ENCODE measurements around the gene SPACA7. TPM values are rescaled to one million over a fixed set of nuclear protein-coding genes. Genes with fewer than 3 reads are reported as not detected.

SPACA7 gene
- total and polyA plus RNA-seq, 10 of the 15 experiments (the other 5 are each of a cell fraction or from before 2014, with no cell fraction given) = not detected

GRCh38 chr13:112457485-112457884 lies 81.3 kb downstream of the SPACA7 start:
- no peak overlapping the region for H3K27ac ChIP-seq (ENCODE audit: control insufficient read depth, insufficient read depth)
- H3K27me3 ChIP-seq (replicated peaks in 1 of 2; ENCODE audit: control insufficient read depth in 2 of 2, insufficient read depth in 2 of 2, low read length in 1 of 2) = no peaks in the 10 kb centered on the region
- no peaks in the 10 kb centered on the region for H3K4me1 ChIP-seq (ENCODE audit: control insufficient read depth, insufficient read depth, low read length)
- H4K20me1 ChIP-seq (ENCODE audit: control insufficient read depth, insufficient read depth) = no peaks in the 10 kb centered on the region
- H3K36me3 ChIP-seq (ENCODE audit: control insufficient read depth in 2 of 2, insufficient read depth in 2 of 2, low read length in 1 of 2) = no peaks in the 10 kb centered on the region
- TF ChIP-seq USF2 (IDR thresholded peaks at IDR 0.05; ENCODE audit: borderline replicate concordance, low read depth, low read length) = no peak
- TF ChIP-seq KDM1A (IDR thresholded peaks at IDR 0.05; ENCODE audit: borderline replicate concordance) = no peak
- TF ChIP-seq ZNF592 (IDR thresholded peaks at IDR 0.05) = no peak
- no peak for TF ChIP-seq NKRF (conservative IDR thresholded peaks at IDR 0.05)
- no peak for TF ChIP-seq RELB (IDR thresholded peaks at IDR 0.05; ENCODE audit: low read depth)
- TF ChIP-seq E2F4 (IDR thresholded peaks at IDR 0.05; ENCODE audit: low read depth, low read length) = no peak
- TF ChIP-seq ZNF274 (IDR thresholded peaks at IDR 0.05; ENCODE audit: insufficient read depth, insufficient read length) = no peak
- no peak for TF ChIP-seq SIX5 (IDR thresholded peaks at IDR 0.05; ENCODE audit: low read depth, low read length, severe bottlenecking)
- no peak for TF ChIP-seq HDGF (IDR thresholded peaks at IDR 0.05)
- no peak for TF ChIP-seq PML (IDR thresholded peaks at IDR 0.05; ENCODE audit: low read length)
- no peak for TF ChIP-seq RELA (IDR thresholded peaks at IDR 0.05; ENCODE audit: borderline replicate concordance, partially characterized antibody)
- no peak for TF ChIP-seq RUNX3 (IDR thresholded peaks at IDR 0.05; ENCODE audit: low read length)
- no peak for TF ChIP-seq GATAD2B (conservative IDR thresholded peaks at IDR 0.05; ENCODE audit: low read depth)
- TF ChIP-seq HDAC6 (IDR thresholded peaks at IDR 0.05; ENCODE audit: unreplicated experiment) = no peak
- no peak for TF ChIP-seq CREM (IDR thresholded peaks at IDR 0.05; ENCODE audit: low read depth)
- FAIRE-seq (no peak), ATAC-seq (no peak), DNase-seq (ENCODE audit: low read depth, low spot score) (no peak)
- ChIA-PET SMC1A (ENCODE audit: uncharacterized antibody, unreplicated experiment) (no interaction called here), RAD21 (ENCODE audit: unreplicated experiment) (no interaction called here), CTCF (no interaction called here), POLR2A (no interaction called here)
- no peak overlapping the region for H3K4me3 ChIP-seq
- H3K79me2 ChIP-seq (ENCODE audit: control insufficient read depth, insufficient read depth, low read length) = no peaks in the 10 kb centered on the region
- H2AFZ ChIP-seq (ENCODE audit: control insufficient read depth, low read depth, low read length) = no peak overlapping the region
- in situ Hi-C loops (cut with MboI) = no loop called here
- H3K9me3 ChIP-seq (replicated peaks; ENCODE audit: control insufficient read depth, insufficient read depth, low read length) = no peaks in the 10 kb centered on the region; the same call in 2 of the 3 replicates
- no peak overlapping the region for H3K9ac ChIP-seq (ENCODE audit: control insufficient read depth, insufficient read depth, low read length)
- H3K4me2 ChIP-seq (ENCODE audit: control insufficient read depth, insufficient read depth) = no peak overlapping the region
- intact Hi-C loops (cut with micrococcal nuclease; ENCODE audit: unreplicated experiment) = no loop called here
- BruUV-seq (replicated peaks) = no TSS peak
- WGBS (ENCODE audit: insufficient coverage, insufficient replicate concordance, low lambda C conversion rate, missing lambda C conversion rate) = 50% methylated on average over 13 of the region's 13 CpGs
